HepG2 (cell line): ENCODE measurements around the gene FOXK2. TPM values are rescaled to one million over a fixed set of nuclear protein-coding genes. Genes with fewer than 3 reads are reported as not detected.

Experiments
- FOXK2 ChIP-seq: fragments of 450-650 bp; IDR thresholded peaks from 2 replicates; pipeline ENCODE4 v1.6.1; 2016
- GTF2F1 ChIP-seq: fragments of 150-350 bp; IDR thresholded peaks from 2 replicates; pipeline ENCODE4 v1.6.1; 2014; ENCODE audit warnings: low read length
- HOXA3 ChIP-seq: sonication (generic); formaldehyde crosslinking; IDR thresholded peaks from 2 replicates; pipeline ENCODE4 v1.5.0; 2020; ENCODE audit warnings: missing genetic modification reagents
- MED1 ChIP-seq: sonication (generic); formaldehyde crosslinking; IDR thresholded peaks from 2 replicates; pipeline ENCODE4 v1.4.0; 2020; ENCODE audit warnings: missing genetic modification reagents
- MEIS1 ChIP-seq: sonication (generic); formaldehyde crosslinking; IDR thresholded peaks from 2 replicates; pipeline ENCODE4 v1.9.0; 2021; ENCODE audit warnings: mild to moderate bottlenecking, missing genetic modification reagents, moderate library complexity, borderline replicate concordance
- MEIS2 ChIP-seq: sonication (generic); formaldehyde crosslinking; IDR thresholded peaks from 2 replicates; pipeline ENCODE4 v1.9.0; 2021; ENCODE audit warnings: mild to moderate bottlenecking, missing genetic modification reagents
- MNT ChIP-seq: fragments of 450-650 bp; IDR thresholded peaks from 2 replicates; pipeline ENCODE4 v1.6.1; 2016
- NFE2L2 ChIP-seq: fragments of 150-350 bp; IDR thresholded peaks from 2 replicates; pipeline ENCODE4 v1.6.1; 2014; ENCODE audit warnings: low read length
- NR3C1 ChIP-seq: sonication (generic); formaldehyde crosslinking; IDR thresholded peaks from 2 replicates; pipeline ENCODE4 v1.4.0; 2020; ENCODE audit warnings: missing genetic modification reagents
- PRMT3 ChIP-seq: sonication (generic); formaldehyde crosslinking; IDR thresholded peaks from 2 replicates; pipeline ENCODE4 v1.8.1; 2022; ENCODE audit warnings: low read depth, mild to moderate bottlenecking, moderate library complexity, missing genetic modification reagents, borderline replicate concordance
- RCOR2 ChIP-seq: IDR thresholded peaks from 2 replicates; pipeline ENCODE4 v1.6.1; 2016; ENCODE audit warnings: missing biosample characterization, missing genetic modification reagents
- SIX4 ChIP-seq: sonication (generic); formaldehyde crosslinking; IDR thresholded peaks from 2 replicates; pipeline ENCODE4 v1.4.0; 2020; ENCODE audit warnings: missing genetic modification reagents
- SP2 ChIP-seq: sonication (generic); formaldehyde crosslinking; IDR thresholded peaks from 2 replicates; pipeline ENCODE4 v1.5.1; 2020; ENCODE audit warnings: mild to moderate bottlenecking, missing genetic modification reagents
- TEAD2 ChIP-seq: sonication (generic); formaldehyde crosslinking; IDR thresholded peaks from 2 replicates; pipeline ENCODE4 v1.9.0; 2021; ENCODE audit warnings: missing genetic modification reagents
- TOPORS ChIP-seq: sonication (generic); formaldehyde crosslinking; IDR thresholded peaks from 2 replicates; pipeline ENCODE4 v1.8.0; 2023; ENCODE audit warnings: mild to moderate bottlenecking, missing genetic modification reagents
- ZNF180 ChIP-seq: sonication (generic); formaldehyde crosslinking; IDR thresholded peaks from 2 replicates; pipeline ENCODE4 v1.4.0; 2020; ENCODE audit warnings: low read depth, missing genetic modification reagents, borderline replicate concordance
- ZNF205 ChIP-seq: IDR thresholded peaks from 2 replicates; pipeline ENCODE4 v1.6.1; 2018; ENCODE audit warnings: missing biosample characterization, missing genetic modification reagents
- ZNF354B ChIP-seq: sonication (generic); formaldehyde crosslinking; IDR thresholded peaks from 2 replicates; pipeline ENCODE4 v1.8.0; 2022; ENCODE audit warnings: mild to moderate bottlenecking, missing genetic modification reagents
- ZNF766 ChIP-seq: sonication (generic); formaldehyde crosslinking; IDR thresholded peaks from 2 replicates; pipeline ENCODE4 v1.5.0; 2020; ENCODE audit warnings: missing genetic modification reagents, borderline replicate concordance
- ZNF775 ChIP-seq: sonication (generic); formaldehyde crosslinking; IDR thresholded peaks from 2 replicates; pipeline ENCODE4 v1.4.0; 2020; ENCODE audit warnings: missing genetic modification reagents, mild to moderate bottlenecking, moderate library complexity, borderline replicate concordance
- ZNF784 ChIP-seq: sonication (generic); formaldehyde crosslinking; IDR thresholded peaks from 2 replicates; pipeline ENCODE4 v1.5.1; 2020; ENCODE audit warnings: missing genetic modification reagents, mild to moderate bottlenecking, borderline replicate concordance
- ZSCAN25 ChIP-seq: sonication (generic); formaldehyde crosslinking; IDR thresholded peaks from 2 replicates; pipeline ENCODE4 v1.8.0; 2022; ENCODE audit warnings: mild to moderate bottlenecking, missing genetic modification reagents
- polyA plus RNA-seq, 8 experiments: library from polyadenylated mRNA; depleted of rRNA in 3 of 8; stranded (reverse) in 7 of 8; unstranded in 1 of 8; fragments of >200 nt; fragmentation: Illumina TruSeq in 4 of 8; extraction: Trizol in 4 of 8; gene quantifications; 2 replicates each; pipeline versions ENCODE4 v1.2.1 to v1.2.3, GENCODE V29; 2011 to 2016; ENCODE audit warnings: low read depth in 4 of 8, missing spikeins in 1 of 8, mixed read lengths in 1 of 8; ENCODE audit not compliant: insufficient read depth in 1 of 8
- total RNA-seq, 5 experiments: library from RNA; depleted of rRNA; stranded (reverse); fragments of >200 nt; fragmentation: Illumina TruSeq; extraction: Trizol; gene quantifications; 2 replicates each; pipeline ENCODE4 v1.2.3, GENCODE V29; 2016; ENCODE audit warnings: low read depth in 1 of 5
- TF ChIP-seq, protein P1 (sequence below): sonication (generic); formaldehyde crosslinking; IDR thresholded peaks from 2 replicates; pipeline ENCODE4 v1.8.0; 2023; ENCODE audit warnings: mild to moderate bottlenecking, missing genetic modification reagents
- TF ChIP-seq, protein P2 (sequence below): sonication (generic); formaldehyde crosslinking; IDR thresholded peaks from 2 replicates; pipeline ENCODE4 v1.8.0; 2022; ENCODE audit warnings: missing genetic modification reagents, low read depth, mild to moderate bottlenecking, borderline replicate concordance
- TF ChIP-seq, protein P3 (sequence below): sonication (generic); formaldehyde crosslinking; conservative IDR thresholded peaks from 2 replicates; pipeline ENCODE4 v1.5.0; 2020; ENCODE audit warnings: missing genetic modification reagents
- TF ChIP-seq, protein P4 (sequence below): sonication (generic); IDR thresholded peaks from 2 replicates; pipeline ENCODE4 v1.6.1; 2016; ENCODE audit warnings: low read depth, borderline replicate concordance

The FOXK2 gene
- total and polyA plus RNA-seq, 2 of the 13 experiments (the other 11 are each of a cell fraction or from before 2014, with no cell fraction given): 67.1 to 67.2 TPM

DNA sequence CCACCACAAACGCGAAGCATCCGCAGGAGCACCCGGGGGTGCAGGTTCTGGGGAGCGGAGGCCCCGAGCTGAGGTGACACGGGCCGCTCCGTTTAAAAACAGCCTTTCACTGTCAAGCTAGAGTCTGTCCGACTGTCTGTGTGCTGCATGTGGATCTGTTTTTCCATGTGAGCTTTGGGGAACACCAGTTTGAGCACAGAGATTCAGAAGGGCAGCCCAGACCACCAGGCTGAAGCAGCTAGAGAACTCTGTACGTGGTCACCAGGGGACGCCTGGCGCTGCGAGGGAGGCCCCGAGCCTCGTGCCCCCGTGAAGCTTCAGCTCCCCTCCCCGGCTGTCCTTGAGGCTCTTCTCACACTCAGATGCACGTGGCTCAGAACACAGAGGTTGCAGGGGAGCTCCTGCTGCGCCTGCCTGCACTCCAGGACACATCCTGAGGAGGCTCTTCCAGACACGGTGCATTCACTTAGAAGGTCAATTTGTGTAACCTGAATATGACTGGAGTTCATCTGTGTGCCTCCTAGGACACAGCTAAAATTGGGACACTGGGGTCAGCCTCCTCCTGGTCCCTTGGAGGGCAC, 15.7 kb upstream of the FOXK2 start (continued):
- TF ChIP-seq ZNF784 (CRISPR knock-in tag): peak; percentile 86; the same call in 1 of the 2 replicates
- peak; percentile 88; the same call in 1 of the 2 replicates for TF ChIP-seq ZNF766 (CRISPR knock-in tag)
- TF ChIP-seq, protein P1, sequence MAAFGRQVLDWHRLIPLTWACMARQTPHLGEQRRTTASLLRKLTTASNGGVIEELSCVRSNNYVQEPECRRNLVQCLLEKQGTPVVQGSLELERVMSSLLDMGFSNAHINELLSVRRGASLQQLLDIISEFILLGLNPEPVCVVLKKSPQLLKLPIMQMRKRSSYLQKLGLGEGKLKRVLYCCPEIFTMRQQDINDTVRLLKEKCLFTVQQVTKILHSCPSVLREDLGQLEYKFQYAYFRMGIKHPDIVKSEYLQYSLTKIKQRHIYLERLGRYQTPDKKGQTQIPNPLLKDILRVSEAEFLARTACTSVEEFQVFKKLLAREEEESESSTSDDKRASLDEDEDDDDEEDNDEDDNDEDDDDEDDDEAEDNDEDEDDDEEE (CRISPR knock-in tag): no peak
- TF ChIP-seq, protein P2, sequence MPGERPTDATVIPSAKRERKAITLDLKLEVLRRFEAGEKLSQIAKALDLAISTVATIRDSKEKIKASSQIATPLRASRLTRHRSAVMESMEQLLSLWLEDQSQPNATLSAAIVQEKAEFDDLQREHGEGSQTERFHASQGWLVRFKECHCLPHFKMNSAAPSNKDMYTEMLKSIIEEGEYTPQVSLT (CRISPR knock-in tag): no peak
- TF ChIP-seq ZNF775: no peak
- TF ChIP-seq, protein P3, sequence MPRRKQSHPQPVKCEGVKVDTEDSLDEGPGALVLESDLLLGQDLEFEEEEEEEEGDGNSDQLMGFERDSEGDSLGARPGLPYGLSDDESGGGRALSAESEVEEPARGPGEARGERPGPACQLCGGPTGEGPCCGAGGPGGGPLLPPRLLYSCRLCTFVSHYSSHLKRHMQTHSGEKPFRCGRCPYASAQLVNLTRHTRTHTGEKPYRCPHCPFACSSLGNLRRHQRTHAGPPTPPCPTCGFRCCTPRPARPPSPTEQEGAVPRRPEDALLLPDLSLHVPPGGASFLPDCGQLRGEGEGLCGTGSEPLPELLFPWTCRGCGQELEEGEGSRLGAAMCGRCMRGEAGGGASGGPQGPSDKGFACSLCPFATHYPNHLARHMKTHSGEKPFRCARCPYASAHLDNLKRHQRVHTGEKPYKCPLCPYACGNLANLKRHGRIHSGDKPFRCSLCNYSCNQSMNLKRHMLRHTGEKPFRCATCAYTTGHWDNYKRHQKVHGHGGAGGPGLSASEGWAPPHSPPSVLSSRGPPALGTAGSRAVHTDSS (CRISPR knock-in tag): no peak
- TF ChIP-seq TOPORS: no peak
- peak; percentile 83 for TF ChIP-seq MEIS2 (CRISPR knock-in tag)
- TF ChIP-seq TEAD2: 0 out of 2 replicates have a peak, but pooled peaks have one; percentile 61
- peak; percentile 44; the same call in 1 of the 2 replicates for TF ChIP-seq SP2 (CRISPR knock-in tag)
- TF ChIP-seq ZNF354B: 0 out of 2 replicates have a peak, but pooled peaks have one; percentile 52
- peak; percentile 68; the same call in 1 of the 2 replicates for TF ChIP-seq ZSCAN25 (CRISPR knock-in tag)
- TF ChIP-seq, protein P4, sequence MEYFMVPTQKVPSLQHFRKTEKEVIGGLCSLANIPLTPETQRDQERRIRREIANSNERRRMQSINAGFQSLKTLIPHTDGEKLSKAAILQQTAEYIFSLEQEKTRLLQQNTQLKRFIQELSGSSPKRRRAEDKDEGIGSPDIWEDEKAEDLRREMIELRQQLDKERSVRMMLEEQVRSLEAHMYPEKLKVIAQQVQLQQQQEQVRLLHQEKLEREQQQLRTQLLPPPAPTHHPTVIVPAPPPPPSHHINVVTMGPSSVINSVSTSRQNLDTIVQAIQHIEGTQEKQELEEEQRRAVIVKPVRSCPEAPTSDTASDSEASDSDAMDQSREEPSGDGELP: no peak
- TF ChIP-seq ZNF205 (CRISPR knock-in tag): peak; percentile 72; the same call in 1 of the 2 replicates
- TF ChIP-seq NFE2L2: no peak
- TF ChIP-seq NR3C1: no peak
- peak; percentile 55; the same call in 1 of the 2 replicates for TF ChIP-seq RCOR2 (CRISPR knock-in tag)
- no peak for TF ChIP-seq PRMT3 (CRISPR knock-in tag)
- TF ChIP-seq HOXA3: peak; percentile 81
- TF ChIP-seq SIX4: no peak
- TF ChIP-seq MED1 (CRISPR knock-in tag): peak; percentile 63; the same call in 1 of the 2 replicates
- TF ChIP-seq ZNF180 (CRISPR knock-in tag): no peak
- TF ChIP-seq FOXK2: no peak
- 0 out of 2 replicates have a peak, but pooled peaks have one; percentile 14 for TF ChIP-seq MNT
- TF ChIP-seq GTF2F1: no peak
- TF ChIP-seq MEIS1 (CRISPR knock-in tag): peak; percentile 60; the same call in 1 of the 2 replicates
